ENCODE data around the gene PDZRN4.

GRCh38 chr12:41234692-41235091 is 46.6 kb downstream of the PDZRN4 start:
- TF ChIP-seq CTCF (IDR thresholded peaks at IDR 0.05; ENCODE audit: insufficient read depth, low read length) (no peak), POLR2AphosphoS5 (IDR thresholded peaks at IDR 0.05; ENCODE audit: low read depth) (no peak)
